ENCODE data around the gene KCTD20.

Gene KCTD20

DNA sequence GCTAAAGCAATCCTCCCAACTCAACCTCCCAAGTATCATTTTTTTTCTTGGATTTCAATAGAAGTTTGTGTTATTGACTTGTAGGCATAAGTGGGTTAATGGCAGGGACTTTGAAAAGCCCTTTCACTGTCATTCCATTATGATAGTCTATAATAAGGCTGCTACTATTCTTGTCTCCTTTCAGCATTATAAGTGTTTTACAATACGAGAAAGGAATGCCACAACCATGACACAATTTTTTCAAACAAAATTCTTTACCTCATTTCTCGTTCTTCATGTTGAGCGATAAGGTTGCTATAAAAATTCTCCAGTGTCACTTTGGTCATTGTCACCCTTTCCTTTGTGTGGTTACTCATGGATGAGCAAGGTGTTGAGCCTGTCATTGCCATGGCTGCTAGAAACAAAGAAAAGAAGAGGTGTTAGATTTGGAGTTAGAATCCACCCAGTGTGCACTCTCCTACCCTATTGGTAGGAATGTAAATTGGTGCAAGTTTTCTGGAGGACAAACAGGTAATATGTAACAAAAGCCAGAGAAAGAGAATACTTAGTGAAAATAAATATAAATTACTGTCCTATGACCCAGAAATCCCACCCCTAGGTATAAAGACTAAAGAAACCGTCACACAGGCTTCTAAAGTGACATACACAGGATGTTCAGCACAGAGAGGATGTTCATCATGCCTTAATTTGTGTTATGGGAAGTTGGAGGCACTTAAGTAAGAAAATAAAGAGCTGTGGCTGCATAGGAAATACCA is 97.2 kb downstream of the KCTD20 start:
- no peaks in the 10 kb centered on the region for H3K4me1 ChIP-seq (ENCODE audit: insufficient read depth, low read length)
- H3K4me3 ChIP-seq (ENCODE audit: low read length): no peak overlapping the region
- no peak overlapping the region for H3K9ac ChIP-seq (ENCODE audit: low read depth, low read length)
- 97% methylated on average over 3 of the region's 4 CpGs for WGBS
- no peaks in the 10 kb centered on the region for H3K27me3 ChIP-seq (ENCODE audit: insufficient read depth, low read length)
- no peak overlapping the region for H3K27ac ChIP-seq (ENCODE audit: low read depth, low read length)
- no peaks in the 10 kb centered on the region for H3K9me3 ChIP-seq (ENCODE audit: insufficient read depth, low read depth, low read length)
- peaks cover 46% of the 10 kb centered on the region for H3K36me3 ChIP-seq (ENCODE audit: insufficient read depth, low read length)

Data from HUES64 (cell line).